Ascending aorta (tissue), 2 donors: ENCODE results near the gene EXOSC2. TPM values are rescaled to one million over a fixed set of nuclear protein-coding genes. Genes with fewer than 3 reads are reported as not detected.
A peak's percentile ranks its signal among the peaks of the same experiment; 100 is the strongest.

ENCODE experiments used
- DNase-seq, 2 donors: peaks; one replicate each; pipeline ENCODE4 v3.0.0-alpha.2; 2019; ENCODE audit warnings: low spot score in 2 of 2
- H3K27ac ChIP-seq, 2 donors: fragments of 200-600 bp; sonication (generic); one replicate each; pipeline ENCODE4 v1.5.1; 2016 to 2017; ENCODE audit warnings: mild to moderate bottlenecking in 1 of 2
- H3K27me3 ChIP-seq: fragments of 200-600 bp; sonication (generic); one replicate; pipeline ENCODE4 v1.5.1; 2017
- H3K36me3 ChIP-seq, 2 donors: fragments of 200-600 bp; sonication (generic); one replicate each; pipeline ENCODE4 v1.5.1; 2016
- H3K4me1 ChIP-seq, 2 donors: fragments of 200-600 bp; sonication (generic); one replicate each; pipeline ENCODE4 v1.5.1; 2016 to 2017; ENCODE audit warnings: mild to moderate bottlenecking in 1 of 2
- H3K4me3 ChIP-seq, 2 donors: fragments of 200-600 bp; sonication (generic); one replicate each; pipeline ENCODE4 v1.5.1; 2016 to 2017; ENCODE audit warnings: mild to moderate bottlenecking in 1 of 2
- H3K9me3 ChIP-seq, 2 donors: fragments of 200-600 bp; sonication (generic); one replicate each; pipeline ENCODE4 v1.5.1; 2016
- CTCF ChIP-seq, 3 experiments: fragments of 200-600 bp in 2 of 3; fragments of 450-650 bp in 1 of 3; sonication (generic) in 2 of 3; IDR thresholded peaks; one replicate each; pipeline ENCODE4 v1.5.1; 2016 to 2019; ENCODE audit warnings: antibody characterized with exemption in 3 of 3, mild to moderate bottlenecking in 1 of 3, moderate library complexity in 1 of 3
- intact Hi-C: fragments of 100-400 bp; cut with DNase I; formaldehyde crosslinking; loops from one replicate; pipeline ENCODE4 v1.15.1; 2023
- total RNA-seq: library from RNA; depleted of rRNA; stranded (reverse); fragments of >200 nt; gene quantifications from one replicate; pipeline ENCODE4 v1.1.0, GENCODE V29; 2016

EXOSC2 gene
- total RNA-seq, 1 donor from 2014 or later = 20.6 TPM

- peak overlapping the region; percentile 9 to 44 for H3K4me3 ChIP-seq
- H3K27ac ChIP-seq = no peak overlapping the region
- H3K36me3 ChIP-seq = no peaks in the 10 kb centered on the region
- intact Hi-C loops = no loop called here
- H3K9me3 ChIP-seq = no peaks in the 10 kb centered on the region
- no peak for DNase-seq
- H3K4me1 ChIP-seq = peaks cover 3 to 50% of the 10 kb centered on the region in 2 donors
- peaks cover 52% of the 10 kb centered on the region for H3K27me3 ChIP-seq
- TF ChIP-seq CTCF (IDR thresholded peaks at IDR 0.05) = no peak
Measured at GRCh38 chr9:130662970-130663257, 30.7 kb upstream of the EXOSC2 start.

GRCh38 chr9:130663258-130663976 lies 30.2 kb upstream of the EXOSC2 start:
- no peak for TF ChIP-seq CTCF (IDR thresholded peaks at IDR 0.05)
- no peak for DNase-seq
- Histone ChIP-seq H3K27me3 (peaks cover 52% of the 10 kb centered on the region), H3K36me3 (no peaks in the 10 kb centered on the region), H3K4me3 (peak overlapping the region; percentile 41 to 44), H3K4me1 (peaks cover 3 to 50% of the 10 kb centered on the region in 2 donors), H3K9me3 (no peaks in the 10 kb centered on the region), H3K27ac (no peak overlapping the region)
- intact Hi-C loops = no loop called here

- H3K4me3 ChIP-seq = peak overlapping the region; percentile 41 to 44
- H3K27me3 ChIP-seq = peaks cover 51% of the 10 kb centered on the region
- DNase-seq = no peak
- intact Hi-C loops = no loop called here
- H3K36me3 ChIP-seq = no peaks in the 10 kb centered on the region
- peaks cover 3 to 50% of the 10 kb centered on the region in 2 donors for H3K4me1 ChIP-seq
- no peak for TF ChIP-seq CTCF (IDR thresholded peaks at IDR 0.05)
- H3K9me3 ChIP-seq = no peaks in the 10 kb centered on the region
- no peak overlapping the region for H3K27ac ChIP-seq
Measured at GRCh38 chr9:130663977-130664250, 29.7 kb upstream of the EXOSC2 start.

- H3K27me3 ChIP-seq = peaks cover 46% of the 10 kb centered on the region
- no peak within 1 kb of the TSS for H3K27ac ChIP-seq
- TF ChIP-seq CTCF (IDR thresholded peaks at IDR 0.05) = no peak
- intact Hi-C loops = no loop called here
- no peak for DNase-seq
- peak within 1 kb of the TSS; percentile 41 to 44 for H3K4me3 ChIP-seq
- H3K36me3 ChIP-seq = no peaks in the 10 kb centered on the region
- H3K4me1 ChIP-seq = peaks cover 3 to 50% of the 10 kb centered on the region in 2 donors
- H3K9me3 ChIP-seq = no peaks in the 10 kb centered on the region
Measured at GRCh38 chr9:130664251-130665028, 29.1 kb upstream of the EXOSC2 start, which contains the start of gene PRDM12. TSS of gene PRDM12 (plus strand) at chr9:130664594. CDS start at chr9:130664654, 60 bp downstream.

GRCh38 chr9:130665029-130665430 lies 28.6 kb upstream of the EXOSC2 start:
- Histone ChIP-seq H3K36me3 (no peaks in the 10 kb centered on the region), H3K4me3 (peak overlapping the region; percentile 31 to 44), H3K4me1 (peaks cover 3 to 49% of the 10 kb centered on the region in 2 donors), H3K27ac (no peak overlapping the region), H3K27me3 (peaks cover 40% of the 10 kb centered on the region), H3K9me3 (no peaks in the 10 kb centered on the region)
- intact Hi-C loops = no loop called here
- TF ChIP-seq CTCF (IDR thresholded peaks at IDR 0.05) = no peak
- DNase-seq = no peak
